Upper lobe of left lung (tissue), 4 donors: ENCODE data around the gene EFHD1.

Experiments
- CTCF ChIP-seq, 6 experiments: fragments of 450-650 bp in 4 of 6; fragments of 200-600 bp in 2 of 6; sonication (generic) in 2 of 6; IDR thresholded peaks; one replicate each; pipeline ENCODE4 v1.5.1; 2016 to 2019; ENCODE audit warnings: antibody characterized with exemption in 6 of 6
- POLR2AphosphoS5 ChIP-seq, 2 donors: sonication (generic); formaldehyde crosslinking; IDR thresholded peaks; one replicate each; pipeline ENCODE4 v1.5.1; 2017; ENCODE audit warnings: antibody characterized with exemption in 2 of 2

DNA sequence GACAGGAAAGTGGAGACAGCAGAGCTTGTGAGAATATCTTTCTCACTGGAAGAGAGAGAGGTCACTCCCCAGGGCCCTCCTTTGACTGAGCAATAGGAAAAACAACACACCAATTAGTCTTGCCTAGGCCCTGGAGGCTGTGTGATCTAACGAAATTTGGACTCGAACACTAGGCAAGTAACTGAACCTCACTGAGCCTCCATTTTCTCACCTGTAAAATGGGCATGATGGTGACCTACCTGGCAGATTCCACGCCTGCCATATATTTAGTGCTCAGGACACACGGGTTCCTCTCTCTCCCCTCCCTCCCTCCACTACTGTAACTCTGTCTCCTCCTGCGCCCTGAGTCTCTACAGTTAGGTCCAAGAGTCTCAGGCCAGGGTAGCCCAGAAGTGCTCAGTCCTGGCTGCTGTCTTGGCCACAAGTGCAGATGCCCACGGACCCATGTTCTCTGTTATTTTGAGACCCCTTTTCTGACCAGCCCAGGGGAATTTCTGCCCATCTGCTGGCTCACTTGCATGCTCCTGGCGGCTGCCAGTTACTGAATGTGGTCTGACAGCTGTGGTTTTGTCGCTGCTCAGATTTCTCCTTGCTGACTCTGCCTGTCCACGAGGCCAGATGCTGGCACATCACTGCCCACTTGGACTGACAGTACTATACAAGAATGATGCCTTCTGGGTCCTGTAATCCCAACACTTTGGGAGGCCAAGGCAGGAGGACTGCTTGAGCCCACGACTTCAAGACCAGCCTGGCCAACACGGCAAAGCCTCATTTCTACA is 54.2 kb downstream of the EFHD1 start:
- TF ChIP-seq CTCF (IDR thresholded peaks at IDR 0.05), result no peak
- TF ChIP-seq POLR2AphosphoS5 (IDR thresholded peaks at IDR 0.05), result no peak
